NCI-H1417 (cell line): ENCODE measurements around the gene ABCA4.
"Not testable (repeated sequence)": the region's sequence is repeated elsewhere in the genome, so short reads cannot be mapped to it uniquely, and the experiment has no call there.

ENCODE experiments used
- DNase-seq, 3 experiments: peaks; one replicate each; lab custom pipeline; 2025; lab: John Stamatoyannopoulos, UW

The ABCA4 gene

GRCh38 chr1:94120991-94121390 is at the start of gene ABCA4:
Gene ABCA4, minus strand, starts transcription at chr1:94121148. Its CDS starts 103 bp downstream, at chr1:94121045.
- no peak for DNase-seq

GRCh38 chr1:94169126-94169525 is 48.2 kb upstream of the ABCA4 start:
- no peak for DNase-seq

GRCh38 chr1:94165843-94166242 is 44.9 kb upstream of the ABCA4 start:
- no peak for DNase-seq

- DNase-seq: not testable (repeated sequence)
Measured at GRCh38 chr1:94164885-94165284, 43.9 kb upstream of the ABCA4 start.

- not testable (repeated sequence) for DNase-seq
Measured at GRCh38 chr1:94164121-94164520, 43.2 kb upstream of the ABCA4 start.

- not testable (repeated sequence) for DNase-seq
Measured at GRCh38 chr1:94163249-94163648, 42.3 kb upstream of the ABCA4 start.

- peak in 1 of 3 experiments; percentile 45 for DNase-seq
Measured at GRCh38 chr1:94160811-94161210, 39.9 kb upstream of the ABCA4 start.

GRCh38 chr1:94156096-94156625 is 35.2 kb upstream of the ABCA4 start:
- no peak for DNase-seq

GRCh38 chr1:94154989-94155388 is 34.0 kb upstream of the ABCA4 start:
- DNase-seq: no peak

GRCh38 chr1:94153133-94153532 is 32.2 kb upstream of the ABCA4 start:
- DNase-seq: no peak

- DNase-seq: not testable (repeated sequence)
Measured at GRCh38 chr1:94149166-94149565, 28.2 kb upstream of the ABCA4 start.

- no peak for DNase-seq
Measured at GRCh38 chr1:94146273-94146672, 25.3 kb upstream of the ABCA4 start.

GRCh38 chr1:94144836-94145235 is 23.9 kb upstream of the ABCA4 start:
- DNase-seq: no peak

GRCh38 chr1:94143809-94144176 is 22.8 kb upstream of the ABCA4 start:
- peak in 2 of 3 experiments; percentile 12 to 36 for DNase-seq

- peak in 1 of 3 experiments; percentile 10 for DNase-seq
Measured at GRCh38 chr1:94143173-94143808, 22.3 kb upstream of the ABCA4 start.

- DNase-seq: no peak
Measured at GRCh38 chr1:94142583-94142982, 21.6 kb upstream of the ABCA4 start.

- no peak for DNase-seq
Measured at GRCh38 chr1:94142022-94142421, 21.1 kb upstream of the ABCA4 start.

- DNase-seq: no peak
Measured at GRCh38 chr1:94132111-94132510, 11.2 kb upstream of the ABCA4 start.

GRCh38 chr1:94130851-94131595 is 10.1 kb upstream of the ABCA4 start:
- DNase-seq: no peak

GRCh38 chr1:94126651-94127050 is 5.7 kb upstream of the ABCA4 start:
- no peak for DNase-seq

- DNase-seq: peak in 1 of 3 experiments; percentile 8
Measured at GRCh38 chr1:94125551-94126514, 4.9 kb upstream of the ABCA4 start.

GRCh38 chr1:94124538-94124937 is 3.6 kb upstream of the ABCA4 start:
- DNase-seq: no peak
